ENCODE measurements around the gene CDT1. TPM values are rescaled to one million over a fixed set of nuclear protein-coding genes. Genes with fewer than 3 reads are reported as not detected.

Gene CDT1
- total RNA-seq, 1 donor from 2014 or later = 79.6 TPM

DNA sequence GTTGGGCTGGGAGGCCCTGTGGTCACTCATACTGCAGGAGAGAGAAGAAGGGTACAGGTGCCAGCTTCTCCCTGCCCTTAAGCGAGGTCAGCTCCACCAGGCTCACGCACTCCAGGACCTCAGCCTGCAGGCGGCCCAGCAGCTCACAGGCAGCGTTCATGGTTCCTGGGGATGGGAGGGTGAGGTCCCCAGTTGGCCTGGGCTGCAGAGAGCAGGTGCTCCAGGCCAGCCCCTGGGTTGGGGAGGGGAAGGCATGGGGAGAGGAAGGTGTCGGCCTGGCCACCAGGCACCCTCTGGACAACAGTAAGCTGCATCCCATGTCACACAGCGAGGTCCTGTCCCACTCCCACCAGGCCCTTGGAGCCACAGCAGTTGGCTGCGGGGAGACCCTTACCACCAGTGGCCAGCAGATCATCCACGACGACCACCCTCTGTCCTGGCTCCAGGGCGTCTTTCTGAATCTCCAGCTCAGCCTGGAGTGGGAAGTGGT, 6.1 kb downstream of the CDT1 start:
- no peak for DNase-seq (ENCODE audit: low read depth, low spot score)
- H3K27me3 Mint-ChIP-seq (ENCODE audit: low read depth) = peaks cover 16% of the 10 kb centered on the region
- H3K27ac Mint-ChIP-seq (ENCODE audit: unreplicated experiment) = no peak overlapping the region
- peak overlapping the region; percentile 90 for H3K4me3 Mint-ChIP-seq
- no peaks in the 10 kb centered on the region for H3K36me3 Mint-ChIP-seq (ENCODE audit: low read depth)
- H3K4me1 Mint-ChIP-seq = peaks cover 26% of the 10 kb centered on the region
- no peaks in the 10 kb centered on the region for H3K9me3 Mint-ChIP-seq
- TF ChIP-seq CTCF (conservative IDR thresholded peaks at IDR 0.05) = no peak

DNA sequence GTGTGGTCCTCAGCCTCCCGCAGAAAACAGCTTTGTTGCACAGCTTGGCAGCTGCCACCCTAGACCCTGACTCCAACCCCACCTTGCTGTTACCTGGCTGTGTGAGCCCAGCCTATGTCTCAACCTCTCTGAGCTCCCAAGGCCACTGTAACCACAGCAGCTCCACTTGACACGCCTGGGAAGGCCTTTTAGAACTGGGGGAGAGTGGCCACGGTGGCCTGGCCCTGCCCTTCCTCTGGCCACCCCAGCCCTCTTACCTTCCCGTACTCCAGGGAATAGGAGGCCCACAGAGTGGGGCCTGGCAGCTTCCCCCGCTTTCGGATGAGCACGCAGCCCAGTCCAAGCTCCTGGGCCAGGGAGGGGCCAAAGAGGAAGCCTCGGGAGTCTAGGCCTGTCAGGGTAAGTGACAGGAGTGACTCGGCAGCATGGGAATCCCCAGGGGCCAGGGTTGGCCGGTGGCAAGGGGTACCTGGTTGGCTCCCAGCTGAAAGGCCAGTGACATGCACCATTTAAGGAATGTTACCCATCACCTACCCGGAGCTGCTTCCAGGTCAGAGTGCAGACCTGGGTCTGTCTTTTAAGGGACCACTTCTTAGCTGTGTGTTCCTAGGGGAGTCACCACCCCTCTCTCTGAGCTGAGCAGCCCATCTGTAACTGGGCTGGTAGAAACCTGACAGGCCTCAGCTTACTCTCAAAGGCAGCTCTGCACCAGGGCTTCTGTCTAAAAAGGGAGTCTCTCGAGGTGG, 6.8 kb downstream of the CDT1 start:
- peak overlapping the region; percentile 90 for H3K4me3 Mint-ChIP-seq
- H3K4me1 Mint-ChIP-seq = peaks cover 26% of the 10 kb centered on the region
- peak overlapping the region; percentile 62 for H3K27ac Mint-ChIP-seq (ENCODE audit: unreplicated experiment)
- DNase-seq (ENCODE audit: low read depth, low spot score) = no peak
- H3K9me3 Mint-ChIP-seq = no peaks in the 10 kb centered on the region
- no peak for TF ChIP-seq CTCF (conservative IDR thresholded peaks at IDR 0.05)
- H3K36me3 Mint-ChIP-seq (ENCODE audit: low read depth) = no peaks in the 10 kb centered on the region
- H3K27me3 Mint-ChIP-seq (ENCODE audit: low read depth) = peaks cover 16% of the 10 kb centered on the region

DNA sequence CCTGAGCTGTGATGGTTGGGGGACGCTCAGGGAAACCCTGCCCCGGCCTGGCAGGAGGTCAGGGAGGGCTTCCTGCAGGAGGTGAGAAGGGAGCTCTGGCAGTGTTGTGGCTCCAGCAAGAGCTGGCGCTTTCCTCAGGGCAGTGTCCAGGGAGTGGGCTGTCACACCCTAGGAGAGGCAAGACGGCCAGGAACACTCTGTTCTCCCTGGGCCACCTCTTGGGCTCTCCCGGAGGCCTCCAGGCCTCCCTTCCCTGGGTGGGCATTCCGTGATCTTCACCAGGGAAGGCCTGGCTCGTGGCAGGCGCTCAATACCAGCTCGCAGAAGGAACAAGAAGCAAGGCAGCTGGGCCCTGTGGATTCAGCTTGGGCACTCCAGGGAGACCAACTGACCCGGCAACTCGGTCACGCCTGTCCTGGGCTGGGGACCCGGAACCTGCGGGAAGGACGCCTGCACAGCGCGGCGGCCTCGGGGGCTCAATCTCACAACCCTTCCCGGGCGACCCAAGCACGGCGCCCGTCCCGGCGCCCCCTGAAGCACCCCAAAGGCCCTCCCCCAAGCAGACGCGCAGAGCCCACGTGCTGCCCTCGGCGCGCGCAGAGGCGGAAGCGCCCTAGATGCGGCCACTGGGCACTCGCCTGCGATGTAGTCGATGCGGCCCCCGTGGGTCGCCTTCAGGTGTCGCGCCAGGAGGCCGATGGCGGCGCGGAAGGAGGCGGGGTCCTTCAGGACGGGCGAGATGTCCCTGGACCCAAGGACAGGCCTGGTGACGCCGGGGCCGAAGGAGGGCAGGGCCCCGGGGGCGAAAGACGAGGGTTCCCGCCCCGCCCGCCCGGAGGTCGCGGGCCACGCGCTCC, 7.6 kb downstream of the CDT1 start:
- Mint-ChIP-seq H3K36me3 (ENCODE audit: low read depth) (no peaks in the 10 kb centered on the region), H3K4me3 (peak overlapping the region; percentile 90), H3K9me3 (no peaks in the 10 kb centered on the region), H3K27ac (ENCODE audit: unreplicated experiment) (peak overlapping the region; percentile 93), H3K4me1 (peaks cover 26% of the 10 kb centered on the region), H3K27me3 (ENCODE audit: low read depth) (peaks cover 16% of the 10 kb centered on the region)
- DNase-seq (ENCODE audit: low read depth, low spot score) = peak; percentile 50
- TF ChIP-seq CTCF (conservative IDR thresholded peaks at IDR 0.05) = no peak

GRCh38 chr16:88811769-88812512, 8.4 kb downstream of the CDT1 start, which contains the start of gene APRT:
TSS of gene APRT (minus strand) at chr16:88811928. CDS start at chr16:88811899, 29 bp downstream.
- H3K4me3 Mint-ChIP-seq = peak within 1 kb of the TSS; percentile 94
- peaks cover 26% of the 10 kb centered on the region for H3K4me1 Mint-ChIP-seq

More at GRCh38 chr16:88811769-88812512, 8.4 kb downstream of the CDT1 start, which contains the start of gene APRT:
- Mint-ChIP-seq H3K36me3 (ENCODE audit: low read depth) (no peaks in the 10 kb centered on the region), H3K27ac (ENCODE audit: unreplicated experiment) (peak within 1 kb of the TSS; percentile 96), H3K9me3 (no peaks in the 10 kb centered on the region), H3K27me3 (ENCODE audit: low read depth) (peaks cover 16% of the 10 kb centered on the region)
- peak; percentile 98 for DNase-seq (ENCODE audit: low read depth, low spot score)
- peak; percentile 35 for TF ChIP-seq CTCF (conservative IDR thresholded peaks at IDR 0.05)

Data from neural crest cell (in vitro differentiated cells).